Liver (tissue), 3 donors: ENCODE measurements around the gene TRIM40.

ENCODE experiments used
- CTCF ChIP-seq: fragments of 150-350 bp; IDR thresholded peaks from 2 replicates; pipeline ENCODE4 v1.5.1; 2017; ENCODE audit warnings: improper control_type of control experiment, low read depth, low read length; ENCODE audit not compliant: missing input control
- EGR1 ChIP-seq, 2 donors: IDR thresholded peaks; 2 replicates each; pipeline ENCODE4 v1.6.1; 2016 to 2018; ENCODE audit warnings: antibody characterized with exemption in 2 of 2, low read depth in 2 of 2
- JUND ChIP-seq, 2 donors: IDR thresholded peaks; 2 replicates each; pipeline ENCODE4 v1.6.1; 2016; ENCODE audit warnings: antibody characterized with exemption in 2 of 2
- MAX ChIP-seq: IDR thresholded peaks from 2 replicates; pipeline ENCODE4 v1.6.1; 2016; ENCODE audit warnings: antibody characterized with exemption
- RAD21 ChIP-seq, 2 donors: IDR thresholded peaks; 2 replicates each; pipeline ENCODE4 v1.6.1; 2016; ENCODE audit warnings: antibody characterized with exemption in 2 of 2, mild to moderate bottlenecking in 2 of 2
- REST ChIP-seq: IDR thresholded peaks from 2 replicates; pipeline ENCODE4 v1.6.1; 2016; ENCODE audit warnings: antibody characterized with exemption, mild to moderate bottlenecking
- SP1 ChIP-seq: IDR thresholded peaks from 2 replicates; pipeline ENCODE4 v1.6.1; 2018; ENCODE audit warnings: antibody characterized with exemption, mild to moderate bottlenecking
- TAF1 ChIP-seq: conservative IDR thresholded peaks from 2 replicates; pipeline ENCODE4 v1.6.1; 2016; ENCODE audit warnings: antibody characterized with exemption, mild to moderate bottlenecking
- YY1 ChIP-seq: IDR thresholded peaks from 2 replicates; pipeline ENCODE4 v1.6.1; 2016; ENCODE audit warnings: antibody characterized with exemption, mild to moderate bottlenecking
- donor health status: healthy.
- donor health status: healthy.

- TF ChIP-seq JUND (IDR thresholded peaks at IDR 0.05) (no peak), CTCF (no peak), RAD21 (IDR thresholded peaks at IDR 0.05) (no peak), TAF1 (no peak), YY1 (no peak), MAX (no peak), REST (no peak), SP1 (no peak), EGR1 (IDR thresholded peaks at IDR 0.05; ENCODE audit: low read depth in 2 of 2) (no peak)
These were observed 28.8 kb downstream of the TRIM40 start for GRCh38 chr6:30164714-30165113.
